ENCODE measurements around the gene ZCRB1. TPM values are rescaled to one million over a fixed set of nuclear protein-coding genes. Genes with fewer than 3 reads are reported as not detected.

The ZCRB1 gene
- total RNA-seq, 1 experiment from 2014 or later, result 68.1 TPM

DNA sequence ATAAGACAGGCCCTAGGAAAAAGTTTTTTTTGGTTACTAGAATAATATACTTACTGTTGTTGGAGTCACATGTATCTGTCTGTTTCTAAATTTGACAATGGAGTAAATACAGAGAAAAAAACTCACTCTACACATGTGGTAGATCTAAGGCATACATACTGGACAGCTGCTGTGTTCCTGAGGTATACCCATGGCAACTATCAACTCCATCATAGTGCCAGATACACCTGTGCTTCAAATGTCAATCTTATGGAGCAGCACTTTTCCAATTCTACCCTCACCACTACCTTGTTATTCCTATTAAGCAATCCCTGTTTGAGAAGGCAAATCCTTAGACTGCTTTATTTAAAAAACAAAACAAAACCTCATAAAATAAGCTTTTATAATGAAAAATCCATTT, 3.3 kb downstream of the ZCRB1 start:
- Histone ChIP-seq H3K36me3 (ENCODE audit: control insufficient read depth in 1 of 2, insufficient read depth in 2 of 2, low read length in 2 of 2) (peaks cover 2 to 4% of the 10 kb centered on the region in 2 experiments; a peak in 2 of 4 replicates), H2AFZ (ENCODE audit: low read depth, low read length, poor library complexity, severe bottlenecking) (no peak overlapping the region), H3K9ac (ENCODE audit: low read length) (no peak overlapping the region), H3K79me2 (ENCODE audit: insufficient read depth, low read length) (peaks cover 35% of the 10 kb centered on the region), H3K9me2 (ENCODE audit: insufficient read depth) (no peaks in the 10 kb centered on the region), H3K4me2 (ENCODE audit: low read length) (no peak overlapping the region), H3K27me3 (ENCODE audit: insufficient read depth, low read length) (no peaks in the 10 kb centered on the region), H3K4me3 (replicated peaks in 1 of 2; ENCODE audit: low read depth in 1 of 2, low read length in 2 of 2) (no peak overlapping the region), H3K9me3 (ENCODE audit: control insufficient read depth in 1 of 2, insufficient read depth in 1 of 2, low read depth in 1 of 2, low read length in 2 of 2) (no peaks in the 10 kb centered on the region), H3K27ac (ENCODE audit: low read depth, low read length) (no peak overlapping the region), H4K20me1 (ENCODE audit: insufficient read depth) (no peaks in the 10 kb centered on the region), H3K4me1 (ENCODE audit: control insufficient read depth in 1 of 2, insufficient read depth in 2 of 2, low read length in 2 of 2) (peaks cover 9 to 14% of the 10 kb centered on the region in 2 experiments; a peak in 3 of 4 replicates)
- TF ChIP-seq ZFX (IDR thresholded peaks at IDR 0.05) (no peak), FOSL1 (IDR thresholded peaks at IDR 0.05; ENCODE audit: low read depth) (no peak), SIN3A (IDR thresholded peaks at IDR 0.05; ENCODE audit: low read depth) (no peak), YY1 (IDR thresholded peaks at IDR 0.05; ENCODE audit: extremely low read depth, insufficient replicate concordance, low read depth, low read length) (no peak), POLR2A (IDR thresholded peaks at IDR 0.05; ENCODE audit: borderline replicate concordance, extremely low read depth, insufficient read depth, insufficient read length) (no peak), JUND (IDR thresholded peaks at IDR 0.05) (no peak), EZH2 (IDR thresholded peaks at IDR 0.05) (no peak), ELF1 (IDR thresholded peaks at IDR 0.05; ENCODE audit: borderline replicate concordance, low read depth) (no peak), TCF7L2 (IDR thresholded peaks at IDR 0.05; ENCODE audit: borderline replicate concordance, extremely low read depth, insufficient read depth, insufficient read length) (no peak), ZBTB33 (IDR thresholded peaks at IDR 0.05; ENCODE audit: extremely low read depth, insufficient replicate concordance, low read length) (no peak), EGR1 (IDR thresholded peaks at IDR 0.05; ENCODE audit: low read depth) (no peak), SP1 (IDR thresholded peaks at IDR 0.05; ENCODE audit: low read depth) (no peak), EZH2phosphoT487 (IDR thresholded peaks at IDR 0.05; ENCODE audit: borderline replicate concordance) (no peak), RAD21 (IDR thresholded peaks at IDR 0.05; ENCODE audit: low read depth) (no peak), CBX3 (IDR thresholded peaks at IDR 0.05; ENCODE audit: low read depth) (no peak), POLR2AphosphoS5 (IDR thresholded peaks at IDR 0.05; ENCODE audit: low read depth, low read length) (no peak), REST (IDR thresholded peaks at IDR 0.05; ENCODE audit: low read depth) (no peak), SRF (IDR thresholded peaks at IDR 0.05; ENCODE audit: low read depth) (no peak), CEBPB (IDR thresholded peaks at IDR 0.05; ENCODE audit: low read depth) (no peak)
- TF ChIP-seq, protein P1, sequence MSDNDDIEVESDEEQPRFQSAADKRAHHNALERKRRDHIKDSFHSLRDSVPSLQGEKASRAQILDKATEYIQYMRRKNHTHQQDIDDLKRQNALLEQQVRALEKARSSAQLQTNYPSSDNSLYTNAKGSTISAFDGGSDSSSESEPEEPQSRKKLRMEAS (IDR thresholded peaks at IDR 0.05), result no peak
- intact Hi-C loops (cut with micrococcal nuclease), result no loop called here
- CTCF ChIA-PET, result no interaction called here
- DNase-seq (ENCODE audit: low read depth, low spot score), result no peak
- RAD21 ChIA-PET (ENCODE audit: low non-redundant PET in 1 of 2, low total read pairs in 2 of 2, uncharacterized antibody in 2 of 2, unreplicated experiment in 2 of 2), result no interaction called here
- ATAC-seq, result no peak
- POLR2A ChIA-PET, result no interaction called here
- no TSS peak for BruUV-seq (replicated peaks)
